Gastroesophageal sphincter (tissue), 4 donors: ENCODE results near the gene ZNF425. TPM values are rescaled to one million over a fixed set of nuclear protein-coding genes. Genes with fewer than 3 reads are reported as not detected.
"Not testable (repeated sequence)": the region's sequence is repeated elsewhere in the genome, so short reads cannot be mapped to it uniquely, and the experiment has no call there.

Experiments used
- ATAC-seq: fragments of 150-250 bp; one replicate; pipeline ENCODE4 v1.9.1; 2016; ENCODE audit warnings: mild to moderate bottlenecking, moderate library complexity
- H3K27ac ChIP-seq, 4 donors: fragments of 200-600 bp; sonication (generic) in 3 of 4; 1 replicate in 3 of 4; 2 replicates in 1 of 4; pipeline ENCODE4 v1.5.1; 2016 to 2019
- H3K27me3 ChIP-seq: fragments of 200-600 bp; sonication (generic); one replicate; pipeline ENCODE4 v1.5.1; 2019
- H3K36me3 ChIP-seq, 2 donors: fragments of 200-600 bp; sonication (generic); one replicate each; pipeline ENCODE4 v1.5.1; 2019; ENCODE audit warnings: control low read depth in 1 of 2
- H3K4me1 ChIP-seq, 3 donors: fragments of 200-600 bp; sonication (generic); 1 replicate in 2 of 3; 2 replicates in 1 of 3; pipeline ENCODE4 v1.5.1; 2016 to 2019; ENCODE audit warnings: control low read depth in 2 of 3
- H3K4me3 ChIP-seq, 2 donors: fragments of 200-600 bp; sonication (generic); one replicate each; pipeline ENCODE4 v1.5.1; 2019; ENCODE audit warnings: mild to moderate bottlenecking in 1 of 2, moderate library complexity in 1 of 2
- H3K9me3 ChIP-seq, 3 donors: fragments of 200-600 bp; sonication (generic); one replicate each; pipeline ENCODE4 v1.5.1; 2017 to 2019; ENCODE audit warnings: control low read depth in 2 of 3
- CTCF ChIP-seq, 4 experiments: fragments of 200-600 bp in 2 of 4; fragments of 450-650 bp in 2 of 4; sonication (generic) in 1 of 4; IDR thresholded peaks; one replicate each; pipeline ENCODE4 v1.5.1; 2017 to 2019; ENCODE audit warnings: antibody characterized with exemption in 4 of 4, mild to moderate bottlenecking in 2 of 4, moderate library complexity in 2 of 4
- EP300 ChIP-seq: sonication (generic); formaldehyde crosslinking; IDR thresholded peaks from one replicate; pipeline ENCODE4 v1.6.1; 2017; ENCODE audit warnings: antibody characterized with exemption, mild to moderate bottlenecking
- POLR2A ChIP-seq, 2 donors: fragments of 450-650 bp; IDR thresholded peaks; one replicate each; pipeline ENCODE4 v1.6.1; 2017; ENCODE audit warnings: antibody characterized with exemption in 2 of 2, mild to moderate bottlenecking in 2 of 2, moderate library complexity in 1 of 2
- POLR2AphosphoS5 ChIP-seq: sonication (generic); formaldehyde crosslinking; IDR thresholded peaks from one replicate; pipeline ENCODE4 v1.6.1; 2017; ENCODE audit warnings: antibody characterized with exemption
- WGBS, 2 donors: methylation state at CpG; one replicate each; pipeline ENCODE4 v1.1.5; 2018; ENCODE audit warnings: low coverage in 1 of 2; 5-methylcytosine and 5-hydroxymethylcytosine counted together
- small RNA-seq, 4 donors: library from RNA; depleted of rRNA; stranded (forward); fragments of <200 nt; gene quantifications; one replicate each; pipeline ENCODE3, GENCODE V24; 2016
- total RNA-seq, 4 donors: library from RNA; depleted of rRNA; stranded (reverse); fragments of >200 nt; gene quantifications; one replicate each; pipeline ENCODE4 v1.1.0, GENCODE V29; 2016

Gene ZNF425
- total RNA-seq, 4 donors from 2014 or later = 2.4 to 6.4 (median 3.2) TPM

- no peak overlapping the region for H3K27ac ChIP-seq
- peaks cover 0 to 11% of the 10 kb centered on the region in 2 donors for H3K36me3 ChIP-seq
- H3K4me3 ChIP-seq = no peak overlapping the region
- TF ChIP-seq POLR2AphosphoS5 = no peak
- TF ChIP-seq POLR2A (IDR thresholded peaks at IDR 0.05) = no peak
- TF ChIP-seq CTCF (IDR thresholded peaks at IDR 0.05) = no peak
- no peak for TF ChIP-seq EP300
- no peak for ATAC-seq
- H3K9me3 ChIP-seq = no peaks in the 10 kb centered on the region
- H3K27me3 ChIP-seq = no peaks in the 10 kb centered on the region
- H3K4me1 ChIP-seq = peaks cover 0 to 13% (median 0%) of the 10 kb centered on the region in 3 donors
These were observed 62.6 kb downstream of the ZNF425 start for GRCh38 chr7:149063476-149063875.

- peaks cover 0 to 13% (median 0%) of the 10 kb centered on the region in 3 donors for H3K4me1 ChIP-seq
- ATAC-seq, H3K27me3 ChIP-seq, H3K9me3 ChIP-seq, H3K36me3 ChIP-seq, H3K27ac ChIP-seq, H3K4me3 ChIP-seq: not testable (repeated sequence)
- WGBS, 2 donors = 78 to 89% methylated on average over 5 to 9 of the region's 10 CpGs
These were observed 63.8 kb downstream of the ZNF425 start for GRCh38 chr7:149062217-149062899.

- no peaks in the 10 kb centered on the region for H3K9me3 ChIP-seq
- H3K4me1 ChIP-seq = peaks cover 0 to 7% (median 0%) of the 10 kb centered on the region in 3 donors
- TF ChIP-seq POLR2A (IDR thresholded peaks at IDR 0.05) (no peak), POLR2AphosphoS5 (no peak), EP300 (no peak), CTCF (IDR thresholded peaks at IDR 0.05) (no peak)
- no peak overlapping the region for H3K4me3 ChIP-seq
- no peak overlapping the region for H3K27ac ChIP-seq
- H3K36me3 ChIP-seq = no peaks in the 10 kb centered on the region
- ATAC-seq = no peak
- 43 to 71% methylated on average over 1 of the region's 1 CpG for WGBS, 2 donors
- no peaks in the 10 kb centered on the region for H3K27me3 ChIP-seq
These were observed 66.0 kb downstream of the ZNF425 start for GRCh38 chr7:149060156-149060555.

GRCh38 chr7:149053885-149054284 is 72.2 kb downstream of the ZNF425 start:
- ATAC-seq = no peak
- Histone ChIP-seq H3K36me3 (no peaks in the 10 kb centered on the region), H3K4me3 (no peak overlapping the region), H3K27ac (no peak overlapping the region), H3K9me3 (no peaks in the 10 kb centered on the region), H3K4me1 (no peaks in the 10 kb centered on the region), H3K27me3 (no peaks in the 10 kb centered on the region)
- WGBS, 2 donors = 90 to 93% methylated on average over 6 to 7 of the region's 8 CpGs
- TF ChIP-seq POLR2AphosphoS5 (no peak), EP300 (no peak), CTCF (IDR thresholded peaks at IDR 0.05) (no peak), POLR2A (IDR thresholded peaks at IDR 0.05) (no peak)

GRCh38 chr7:149053384-149053783 is 72.7 kb downstream of the ZNF425 start:
- ATAC-seq = no peak
- Histone ChIP-seq H3K36me3 (no peaks in the 10 kb centered on the region), H3K4me1 (no peaks in the 10 kb centered on the region), H3K27me3 (no peaks in the 10 kb centered on the region), H3K9me3 (no peaks in the 10 kb centered on the region), H3K4me3 (no peak overlapping the region), H3K27ac (no peak overlapping the region)
- TF ChIP-seq EP300 (no peak), POLR2A (IDR thresholded peaks at IDR 0.05) (no peak), POLR2AphosphoS5 (no peak), CTCF (IDR thresholded peaks at IDR 0.05) (no peak)
- 85 to 100% methylated on average over 1 of the region's 1 CpG for WGBS, 2 donors

Small RNA genes lying within 50 kb of the gene (small RNA-seq; reads per million reads assigned to genes)
- 0 reads per million in 4 donors for gene COX6B1P1
- gene RN7SL521P = 0 to 0.27 (median 0.15) reads per million in 4 donors

Other genes starting within 250 kb of the ZNF425 start
- 1 to 10 TPM in 1 of 4 donors, under 1 TPM in 3; 0.62 to 1.5 (median 0.65) TPM for gene EZH2, start 242.0 kb downstream of the ZNF425 start, total RNA-seq
- 10 to 100 TPM; 25.4 to 81.0 (median 46.5) TPM for gene PDIA4, start 97.8 kb downstream of the ZNF425 start, total RNA-seq
- gene ZNF786, start 35.6 kb downstream of the ZNF425 start, total RNA-seq = 1 to 10 TPM; 6.1 to 8.6 (median 7.0) TPM
- gene ZNF398, start 21.1 kb upstream of the ZNF425 start, total RNA-seq = 10 to 100 TPM; 16.8 to 24.4 (median 20.8) TPM
- gene ZNF282, start 69.2 kb upstream of the ZNF425 start, total RNA-seq = 10 to 100 TPM; 15.9 to 26.3 (median 18.7) TPM
- 10 to 100 TPM in 2 of 4 donors, 1 to 10 TPM in 2; 4.3 to 11.1 (median 9.4) TPM for gene ZNF212, start 113.3 kb upstream of the ZNF425 start, total RNA-seq
- gene ZNF783, start 135.9 kb upstream of the ZNF425 start, total RNA-seq = 10 to 100 TPM in 3 of 4 donors, 1 to 10 TPM in 1; 8.5 to 17.0 (median 13.1) TPM